Smooth muscle cell (in vitro differentiated cells): ENCODE data around the gene SSPN. TPM values are rescaled to one million over a fixed set of nuclear protein-coding genes. Genes with fewer than 3 reads are reported as not detected.

ENCODE experiments used
- DNase-seq: peaks from one replicate; lab custom pipeline; 2025; ENCODE audit not compliant: unreplicated experiment; lab: John Stamatoyannopoulos, UW
- H2AFZ ChIP-seq: fragments of 200-600 bp; sonication (generic); 2 replicates; pipeline ENCODE4 v1.6.0; 2016; ENCODE audit warnings: antibody characterized with exemption, low read depth, mild to moderate bottlenecking
- H3F3A ChIP-seq: fragments of 200-600 bp; sonication (generic); 2 replicates; pipeline ENCODE4 v1.6.0; 2017; ENCODE audit warnings: antibody characterized with exemption, low read depth
- H3K27ac ChIP-seq: fragments of 200-600 bp; sonication (generic); 2 replicates; pipeline ENCODE4 v1.5.1; 2016; ENCODE audit warnings: low read depth, mild to moderate bottlenecking
- H3K27me3 ChIP-seq: fragments of 200-600 bp; sonication (generic); 2 replicates; pipeline ENCODE4 v1.6.1; 2016; ENCODE audit warnings: low read depth, mild to moderate bottlenecking
- H3K36me3 ChIP-seq: fragments of 200-600 bp; sonication (generic); 2 replicates; pipeline ENCODE4 v1.5.1; 2016; ENCODE audit warnings: low read depth
- H3K4me1 ChIP-seq: fragments of 200-600 bp; sonication (generic); 2 replicates; pipeline ENCODE4 v1.5.1; 2016; ENCODE audit warnings: low read depth
- H3K4me2 ChIP-seq: fragments of 200-600 bp; sonication (generic); 2 replicates; pipeline ENCODE4 v1.6.0; 2016; ENCODE audit warnings: mild to moderate bottlenecking
- H3K4me3 ChIP-seq: fragments of 200-600 bp; sonication (generic); 2 replicates; pipeline ENCODE4 v1.5.1; 2016; ENCODE audit warnings: mild to moderate bottlenecking
- H3K79me2 ChIP-seq: fragments of 200-600 bp; sonication (generic); 2 replicates; pipeline ENCODE4 v1.6.0; 2016; ENCODE audit warnings: low read depth, mild to moderate bottlenecking
- H3K9ac ChIP-seq: fragments of 200-600 bp; sonication (generic); 2 replicates; pipeline ENCODE4 v1.6.0; 2016; ENCODE audit warnings: low read depth
- H3K9me3 ChIP-seq: fragments of 200-600 bp; sonication (generic); replicated peaks from 2 replicates; pipeline ENCODE4 v1.5.1; 2016; ENCODE audit warnings: low read depth
- H4K20me1 ChIP-seq: fragments of 200-600 bp; sonication (generic); 2 replicates; pipeline ENCODE4 v1.6.0; 2016; ENCODE audit warnings: low read depth
- WGBS: methylation state at CpG from one replicate; pipeline ENCODE4 v1.1.7; 2016; ENCODE audit warnings: low lambda C conversion rate; 5-methylcytosine and 5-hydroxymethylcytosine counted together
- polyA plus RNA-seq: library from polyadenylated mRNA; unstranded; fragments of >200 nt; fragmentation: Nextera tagmentation; extraction: Ambion mirVana; gene quantifications from 2 replicates; pipeline ENCODE4 v1.2.1, GENCODE V29; 2016
- total RNA-seq: library from RNA; depleted of rRNA; stranded (reverse); fragments of >200 nt; gene quantifications from 2 replicates; pipeline ENCODE4 v1.2.3, GENCODE V29; 2014
- TF ChIP-seq, protein P1 (sequence below): fragments of 200-600 bp; sonication (generic); IDR thresholded peaks from 2 replicates; pipeline ENCODE4 v1.5.1; 2017; ENCODE audit warnings: borderline replicate concordance, mild to moderate bottlenecking, antibody characterized with exemption; ENCODE audit not compliant: insufficient read depth, poor library complexity, severe bottlenecking

Gene SSPN
- total and polyA plus RNA-seq, 2 experiments from 2014 or later, result 22.6 to 24.4 TPM

DNA sequence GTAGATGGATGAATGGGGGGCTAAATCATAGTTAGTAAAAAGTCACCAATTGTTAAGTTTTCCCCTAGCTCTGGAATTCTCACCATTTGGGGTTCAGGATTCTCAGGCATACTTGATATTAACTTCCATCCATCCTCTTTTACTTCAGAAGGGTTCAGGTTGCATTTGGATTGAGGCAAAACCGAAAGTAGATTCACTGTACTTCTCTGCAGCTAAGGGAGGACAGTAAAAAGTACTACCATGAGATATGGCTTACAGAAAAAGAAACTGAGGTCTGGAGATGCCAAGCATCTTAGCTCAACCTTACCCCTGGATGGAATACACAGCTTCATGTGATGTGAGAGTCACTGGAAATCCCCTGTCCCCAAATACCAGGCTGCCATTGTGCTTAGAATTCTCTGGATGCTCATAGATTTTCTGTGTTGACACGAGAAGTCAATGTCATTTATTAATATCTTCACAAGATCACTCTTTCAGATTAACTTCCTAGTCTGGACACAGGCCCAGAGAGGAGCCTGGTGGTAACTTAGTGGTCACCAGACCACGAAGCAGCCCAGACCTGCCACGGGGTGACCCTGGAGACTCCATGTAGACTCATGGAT, 87.1 kb downstream of the SSPN start:
- no peaks in the 10 kb centered on the region for H4K20me1 ChIP-seq
- no peak overlapping the region for H3K27ac ChIP-seq
- no peak overlapping the region for H3K4me3 ChIP-seq
- no peaks in the 10 kb centered on the region for H3K36me3 ChIP-seq
- no peak for DNase-seq
- no peak overlapping the region for H2AFZ ChIP-seq
- H3K9ac ChIP-seq, result no peak overlapping the region
- no peaks in the 10 kb centered on the region for H3K9me3 ChIP-seq
- H3K27me3 ChIP-seq, result no peaks in the 10 kb centered on the region
- no peaks in the 10 kb centered on the region for H3F3A ChIP-seq
- no peaks in the 10 kb centered on the region for H3K4me1 ChIP-seq
- TF ChIP-seq, protein P1, sequence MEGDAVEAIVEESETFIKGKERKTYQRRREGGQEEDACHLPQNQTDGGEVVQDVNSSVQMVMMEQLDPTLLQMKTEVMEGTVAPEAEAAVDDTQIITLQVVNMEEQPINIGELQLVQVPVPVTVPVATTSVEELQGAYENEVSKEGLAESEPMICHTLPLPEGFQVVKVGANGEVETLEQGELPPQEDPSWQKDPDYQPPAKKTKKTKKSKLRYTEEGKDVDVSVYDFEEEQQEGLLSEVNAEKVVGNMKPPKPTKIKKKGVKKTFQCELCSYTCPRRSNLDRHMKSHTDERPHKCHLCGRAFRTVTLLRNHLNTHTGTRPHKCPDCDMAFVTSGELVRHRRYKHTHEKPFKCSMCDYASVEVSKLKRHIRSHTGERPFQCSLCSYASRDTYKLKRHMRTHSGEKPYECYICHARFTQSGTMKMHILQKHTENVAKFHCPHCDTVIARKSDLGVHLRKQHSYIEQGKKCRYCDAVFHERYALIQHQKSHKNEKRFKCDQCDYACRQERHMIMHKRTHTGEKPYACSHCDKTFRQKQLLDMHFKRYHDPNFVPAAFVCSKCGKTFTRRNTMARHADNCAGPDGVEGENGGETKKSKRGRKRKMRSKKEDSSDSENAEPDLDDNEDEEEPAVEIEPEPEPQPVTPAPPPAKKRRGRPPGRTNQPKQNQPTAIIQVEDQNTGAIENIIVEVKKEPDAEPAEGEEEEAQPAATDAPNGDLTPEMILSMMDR, result no peak
- WGBS, result 95% methylated on average over 4 of the region's 4 CpGs
- no peaks in the 10 kb centered on the region for H3K79me2 ChIP-seq
- H3K4me2 ChIP-seq, result no peak overlapping the region

DNA sequence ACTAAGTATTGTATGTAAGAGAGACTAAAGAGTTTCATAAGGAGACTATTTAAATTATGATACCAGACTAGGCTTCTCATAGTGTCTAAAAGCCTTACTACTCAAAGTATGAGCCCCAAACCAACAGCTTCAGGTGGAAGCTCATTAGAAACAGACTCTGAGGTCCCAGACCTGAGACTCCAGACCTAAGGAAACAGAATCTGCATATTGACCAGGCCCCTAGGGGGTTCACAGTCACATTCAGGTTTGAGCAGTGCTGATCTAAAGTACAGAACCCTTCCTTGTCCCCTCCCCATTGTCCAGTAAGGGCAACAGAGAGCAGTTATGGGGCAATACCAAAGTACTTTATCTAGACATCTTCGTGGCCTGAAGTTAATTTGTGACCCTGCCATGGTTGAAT, 87.7 kb downstream of the SSPN start:
- H3K36me3 ChIP-seq, result no peaks in the 10 kb centered on the region
- TF ChIP-seq, protein P1, result no peak
- no peaks in the 10 kb centered on the region for H3K27me3 ChIP-seq
- no peak overlapping the region for H3K4me2 ChIP-seq
- no peaks in the 10 kb centered on the region for H3K79me2 ChIP-seq
- H3K9ac ChIP-seq, result no peak overlapping the region
- WGBS, result 46% methylated on average over 1 of the region's 1 CpG
- H3K9me3 ChIP-seq, result no peaks in the 10 kb centered on the region
- H3K27ac ChIP-seq, result no peak overlapping the region
- H3K4me1 ChIP-seq, result no peaks in the 10 kb centered on the region
- no peak overlapping the region for H3K4me3 ChIP-seq
- H3F3A ChIP-seq, result no peaks in the 10 kb centered on the region
- no peak for DNase-seq
- no peak overlapping the region for H2AFZ ChIP-seq
- H4K20me1 ChIP-seq, result no peaks in the 10 kb centered on the region

DNA sequence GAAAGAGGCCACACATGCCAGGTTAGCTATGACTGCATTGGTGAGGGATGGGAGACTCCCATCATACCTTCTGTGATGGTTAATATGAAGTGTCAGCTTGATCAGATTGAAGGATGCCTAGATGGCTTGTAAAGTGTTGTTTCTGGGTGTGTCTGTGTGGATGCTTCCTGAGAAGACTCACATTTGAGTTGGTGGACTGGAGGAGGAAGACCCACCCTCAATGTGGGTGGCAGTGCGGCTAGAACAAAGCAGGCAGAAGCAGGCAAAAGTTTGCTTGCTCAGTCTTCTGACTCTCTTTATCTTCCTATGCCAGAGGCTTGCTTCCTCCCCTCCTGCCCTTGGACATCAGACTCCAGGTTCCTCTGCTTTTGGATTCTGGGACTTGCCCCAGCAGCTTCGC, 88.2 kb downstream of the SSPN start:
- H3K4me1 ChIP-seq, result no peaks in the 10 kb centered on the region
- 88% methylated on average over 2 of the region's 2 CpGs for WGBS
- H4K20me1 ChIP-seq, result no peaks in the 10 kb centered on the region

DNA sequence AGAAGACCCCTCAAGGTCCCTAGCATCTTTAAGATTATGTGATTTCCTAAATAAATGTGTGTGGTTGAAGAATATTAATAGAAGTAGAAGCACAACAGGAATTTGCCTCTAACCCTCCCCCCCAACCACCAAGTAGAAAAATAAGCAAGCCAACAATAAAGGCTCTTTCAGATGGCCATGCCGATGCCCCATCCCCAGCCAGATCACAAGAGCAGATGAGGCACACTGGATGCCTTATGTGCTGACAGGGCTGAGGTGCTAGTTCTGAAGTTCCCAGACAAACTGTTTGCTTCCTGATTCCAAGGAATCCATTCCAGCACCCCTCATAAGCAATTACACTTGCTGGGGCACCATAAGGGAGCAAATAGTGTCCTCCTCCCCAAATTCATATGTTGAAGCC, 90.0 kb downstream of the SSPN start:
- DNase-seq, result no peak
- H2AFZ ChIP-seq, result no peak overlapping the region
- H3K4me3 ChIP-seq, result no peak overlapping the region
- H3K79me2 ChIP-seq, result no peaks in the 10 kb centered on the region
- no peak overlapping the region for H3K27ac ChIP-seq
- H3K27me3 ChIP-seq, result no peaks in the 10 kb centered on the region
- TF ChIP-seq, protein P1, result no peak
- H3K4me1 ChIP-seq, result no peaks in the 10 kb centered on the region
- no peak overlapping the region for H3K4me2 ChIP-seq
- no peaks in the 10 kb centered on the region for H4K20me1 ChIP-seq
- no peaks in the 10 kb centered on the region for H3F3A ChIP-seq
- H3K36me3 ChIP-seq, result no peaks in the 10 kb centered on the region
- H3K9ac ChIP-seq, result no peak overlapping the region
- 100% methylated on average over 1 of the region's 1 CpG for WGBS
- no peaks in the 10 kb centered on the region for H3K9me3 ChIP-seq

More for the DNA sequence above, 88.2 kb downstream of the SSPN start:
- Histone ChIP-seq H3K36me3 (no peaks in the 10 kb centered on the region), H3K4me3 (no peak overlapping the region), H3K79me2 (no peaks in the 10 kb centered on the region), H3K9ac (no peak overlapping the region), H3F3A (no peaks in the 10 kb centered on the region), H2AFZ (no peak overlapping the region), H3K9me3 (no peaks in the 10 kb centered on the region), H3K27ac (no peak overlapping the region), H3K4me2 (no peak overlapping the region), H3K27me3 (no peaks in the 10 kb centered on the region)
- TF ChIP-seq, protein P1, result no peak
- no peak for DNase-seq
